ENCODE measurements around the gene CTDP1.

GRCh38 chr18:79733135-79733701 lies 53.6 kb downstream of the CTDP1 start:
- TF ChIP-seq EZH2 (IDR thresholded peaks at IDR 0.05; ENCODE audit: borderline replicate concordance) (no peak), CTCF (IDR thresholded peaks at IDR 0.05; ENCODE audit: poor library complexity) (no peak)

Measured in hepatocyte (in vitro differentiated cells).